ENCODE measurements around the gene UBE2M. TPM values are rescaled to one million over a fixed set of nuclear protein-coding genes. Genes with fewer than 3 reads are reported as not detected.

The UBE2M gene
- polyA plus RNA-seq, 2 of the 4 experiments (the other 2 are of a cell fraction), result 139 to 190 TPM

- ChIA-PET POLR2A (interaction anchor here (0.5 to 5.7 kb wide), 18 partner anchors 8 to 214 kb away, joined by 3 to 184 read pairs (median 9); partner anchors contain the start of genes CHMP2A, ERVK3-1, MZF1 and SLC27A5), CTCF (interaction anchor here (0.7 to 8.6 kb wide), 46 partner anchors 10 to 1115 kb away, joined by 3 to 222 read pairs (median 8); partner anchors contain the start of genes CHMP2A, SLC27A5, TRIM28 and ZNF446)
- Histone ChIP-seq H3K4me3 (peak overlapping the region; percentile 65), H3K27ac (peak overlapping the region; percentile 86 to 92), H3K9me3 (no peaks in the 10 kb centered on the region), H3K4me2 (peak overlapping the region; percentile 98), H3K4me1 (peaks cover 20% of the 10 kb centered on the region)
- DNase-seq (ENCODE audit: low read depth in 1 of 2, low spot score in 1 of 2) (peak; percentile 85 to 91), ATAC-seq (peak; percentile 62 to 74), FAIRE-seq (no peak)
- WGBS (ENCODE audit: missing lambda C conversion rate), result 1% methylated on average over 14 of the region's 14 CpGs
- TF ChIP-seq RAD21 (conservative IDR thresholded peaks at IDR 0.05 in 1 of 2, IDR thresholded peaks at IDR 0.05 in 1 of 2) (peak in 1 of 2 experiments; percentile 37; a peak in 1 of 5 replicates), FOXS1 (CRISPR knock-in tag; IDR thresholded peaks at IDR 0.05) (no peak)
Observed at GRCh38 chr19:58519087-58519354, 39.4 kb downstream of the UBE2M start.

DNA sequence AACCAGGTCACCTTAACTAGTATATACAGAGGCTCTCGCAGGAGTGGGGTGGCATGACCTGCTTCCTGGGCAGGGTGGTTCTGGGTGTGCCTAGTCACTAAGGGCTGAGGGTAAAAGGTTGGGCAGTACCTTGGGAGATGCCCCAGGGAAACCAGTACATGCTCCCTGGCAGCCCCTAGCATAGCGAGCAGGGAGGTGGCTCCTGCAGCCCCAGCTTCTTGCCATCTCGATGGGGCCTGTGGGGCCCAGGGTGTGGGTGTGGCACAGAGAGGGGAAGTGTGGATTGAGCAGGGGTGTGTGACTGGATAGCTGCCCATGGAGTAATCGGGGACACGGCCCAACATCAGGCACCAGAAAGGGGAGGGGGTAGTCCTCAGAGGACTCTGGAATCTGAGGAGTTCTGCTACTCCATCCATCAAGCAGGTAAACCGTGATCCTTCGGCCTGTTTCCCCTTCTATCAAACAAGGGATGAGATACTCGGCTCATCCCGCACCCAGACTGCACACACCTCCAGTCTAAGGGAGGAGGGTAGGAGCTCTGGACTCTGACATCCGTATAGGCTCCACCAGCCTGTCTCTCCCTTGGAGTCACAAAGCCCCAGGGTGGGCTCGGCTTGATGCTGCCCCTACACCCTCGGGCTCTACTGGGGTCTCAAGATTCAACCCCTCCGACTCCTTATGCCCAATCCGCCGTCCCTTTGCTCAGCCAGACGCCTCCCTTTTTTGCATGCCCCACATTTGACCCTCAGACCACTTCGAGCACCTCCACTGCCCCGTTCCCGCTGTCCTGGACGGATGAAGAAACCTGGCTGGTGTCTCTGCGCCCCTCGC lies 39.9 kb downstream of the UBE2M start:
- WGBS (ENCODE audit: missing lambda C conversion rate), result 14% methylated on average over 22 of the region's 22 CpGs
- H3K9me3 ChIP-seq, result no peaks in the 10 kb centered on the region
- ChIA-PET POLR2A (interaction anchor here (0.5 to 5.7 kb wide), 15 partner anchors 13 to 213 kb away, joined by 3 to 184 read pairs (median 9); partner anchors contain the start of genes CHMP2A, ERVK3-1, MZF1 and TRIM28), CTCF (interaction anchor here (0.7 to 8.6 kb wide), 46 partner anchors 11 to 1115 kb away, joined by 3 to 222 read pairs (median 8); partner anchors contain the start of genes CHMP2A, SLC27A5, TRIM28 and ZNF446)
- FAIRE-seq, result no peak
- H3K4me2 ChIP-seq, result peak overlapping the region; percentile 98
- TF ChIP-seq FOSB (CRISPR knock-in tag; IDR thresholded peaks at IDR 0.05), result no peak
- TF ChIP-seq HDAC2 (IDR thresholded peaks at IDR 0.05), result no peak
- TF ChIP-seq NFE2L2 (conservative IDR thresholded peaks at IDR 0.05; ENCODE audit: low read length), result no peak
- TF ChIP-seq SMC3 (IDR thresholded peaks at IDR 0.05), result no peak
- peak overlapping the region; percentile 86 to 92 for H3K27ac ChIP-seq
- ATAC-seq, result no peak
- no peak for DNase-seq (ENCODE audit: low read depth in 1 of 2, low spot score in 1 of 2)
- peak overlapping the region; percentile 65 for H3K4me3 ChIP-seq
- H3K4me1 ChIP-seq, result peaks cover 20% of the 10 kb centered on the region

DNA sequence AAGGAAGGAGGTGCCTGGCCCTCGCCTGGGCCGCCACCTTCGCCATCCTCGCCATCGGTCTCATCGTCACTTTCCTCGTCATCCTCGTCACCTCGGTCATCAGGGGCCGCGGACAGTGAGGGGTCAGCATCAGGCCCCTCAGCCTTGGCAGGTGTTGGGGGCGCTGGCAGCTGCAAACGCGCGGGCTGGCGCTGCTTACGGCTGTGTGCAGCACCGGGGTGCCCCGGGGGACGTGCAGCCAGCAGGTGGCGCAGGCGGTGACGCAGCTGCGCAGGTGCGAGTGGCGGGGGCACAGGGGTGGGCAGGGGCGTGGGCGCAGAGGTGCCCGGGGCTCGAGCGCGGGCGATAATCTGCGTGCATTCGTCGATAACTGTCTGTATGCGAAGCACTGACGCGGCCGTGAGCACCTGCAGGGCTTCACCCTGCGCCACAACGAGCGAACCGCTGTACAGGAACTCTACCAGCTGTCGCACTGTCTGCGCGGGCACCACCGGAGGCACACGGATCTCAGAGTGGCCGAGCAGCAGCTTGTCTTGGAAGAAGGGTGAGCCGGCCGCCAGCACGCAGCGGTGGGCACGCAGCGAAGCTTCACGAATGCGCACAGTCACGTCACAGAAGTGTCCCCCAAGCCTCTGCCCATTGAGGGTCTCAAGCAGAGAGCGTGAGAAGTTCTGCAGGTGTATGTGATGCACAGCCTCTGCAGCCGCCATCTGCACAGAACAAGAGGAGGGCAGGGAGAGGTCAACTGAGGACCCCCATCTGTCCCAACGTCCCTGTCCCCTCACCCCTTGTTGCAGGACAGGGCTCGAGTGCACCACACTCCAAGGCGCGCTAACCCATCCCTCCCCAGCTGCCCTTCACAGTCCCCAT lies 41.2 kb downstream of the UBE2M start:
- ATAC-seq (no peak), DNase-seq (ENCODE audit: low read depth in 1 of 2, low spot score in 1 of 2) (no peak), FAIRE-seq (no peak)
- TF ChIP-seq POLR2A (IDR thresholded peaks at IDR 0.05; ENCODE audit: low read length), result no peak
- TF ChIP-seq, protein P1, sequence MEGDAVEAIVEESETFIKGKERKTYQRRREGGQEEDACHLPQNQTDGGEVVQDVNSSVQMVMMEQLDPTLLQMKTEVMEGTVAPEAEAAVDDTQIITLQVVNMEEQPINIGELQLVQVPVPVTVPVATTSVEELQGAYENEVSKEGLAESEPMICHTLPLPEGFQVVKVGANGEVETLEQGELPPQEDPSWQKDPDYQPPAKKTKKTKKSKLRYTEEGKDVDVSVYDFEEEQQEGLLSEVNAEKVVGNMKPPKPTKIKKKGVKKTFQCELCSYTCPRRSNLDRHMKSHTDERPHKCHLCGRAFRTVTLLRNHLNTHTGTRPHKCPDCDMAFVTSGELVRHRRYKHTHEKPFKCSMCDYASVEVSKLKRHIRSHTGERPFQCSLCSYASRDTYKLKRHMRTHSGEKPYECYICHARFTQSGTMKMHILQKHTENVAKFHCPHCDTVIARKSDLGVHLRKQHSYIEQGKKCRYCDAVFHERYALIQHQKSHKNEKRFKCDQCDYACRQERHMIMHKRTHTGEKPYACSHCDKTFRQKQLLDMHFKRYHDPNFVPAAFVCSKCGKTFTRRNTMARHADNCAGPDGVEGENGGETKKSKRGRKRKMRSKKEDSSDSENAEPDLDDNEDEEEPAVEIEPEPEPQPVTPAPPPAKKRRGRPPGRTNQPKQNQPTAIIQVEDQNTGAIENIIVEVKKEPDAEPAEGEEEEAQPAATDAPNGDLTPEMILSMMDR (IDR thresholded peaks at IDR 0.05), result peak; percentile 14; the same call in 1 of the 3 replicates
- 96% methylated on average over 56 of the region's 65 CpGs for WGBS (ENCODE audit: missing lambda C conversion rate)
- Histone ChIP-seq H3K4me2 (peak overlapping the region; percentile 98; the same call in 2 of the 3 replicates), H3K27ac (peak overlapping the region in 1 of 2 experiments; percentile 92; a peak in 1 of 6 replicates), H3K4me3 (no peak overlapping the region), H3K9me3 (no peaks in the 10 kb centered on the region), H3K4me1 (peaks cover 20% of the 10 kb centered on the region)
- POLR2A ChIA-PET, result interaction anchor here (0.6 kb wide), 1 partner anchor 131 kb away, joined by 3 read pairs; no protein-coding TSS in a partner anchor
- CTCF ChIA-PET, result interaction anchor here (0.8 to 8.6 kb wide), 11 partner anchors 9 to 79 kb away, joined by 3 to 222 read pairs (median 8); partner anchors contain the start of genes CHMP2A, SLC27A5, TRIM28 and ZNF446

DNA sequence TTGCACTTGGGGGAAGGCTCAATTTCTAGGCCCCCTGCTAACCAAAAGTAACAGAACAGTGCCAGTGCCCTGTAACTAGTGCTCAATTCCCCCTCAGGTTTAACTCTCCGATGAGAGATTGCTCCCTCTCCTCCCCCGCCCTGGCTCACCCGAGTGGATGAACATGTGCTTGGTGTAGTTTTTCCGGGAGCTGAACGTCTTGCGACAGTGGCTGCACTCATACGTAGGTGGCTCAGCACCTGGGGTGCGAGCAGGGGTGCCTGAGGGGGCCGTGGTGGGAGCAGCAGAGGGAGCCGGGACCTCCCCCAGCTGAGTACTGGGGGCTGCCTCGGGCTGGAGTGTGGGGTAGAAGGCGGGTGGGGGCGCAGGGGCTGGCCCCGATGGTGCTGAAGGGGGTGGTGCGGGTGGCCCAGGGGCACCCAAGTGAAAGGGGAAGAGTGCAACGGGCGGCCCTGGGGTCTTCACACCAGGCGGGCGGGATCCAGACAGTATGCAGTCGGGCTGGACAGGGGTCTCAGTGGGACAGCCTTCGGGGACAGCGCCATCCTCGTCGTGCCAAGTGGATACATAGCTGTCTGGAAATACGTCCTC lies 42.1 kb downstream of the UBE2M start:
- no peaks in the 10 kb centered on the region for H3K9me3 ChIP-seq
- peaks cover 20% of the 10 kb centered on the region for H3K4me1 ChIP-seq
- no peak overlapping the region for H3K27ac ChIP-seq
- no peak for ATAC-seq
- H3K4me2 ChIP-seq, result no peak overlapping the region
- 92% methylated on average over 22 of the region's 25 CpGs for whole genome bisulfite sequencing (ENCODE audit: missing lambda C conversion rate)
- H3K4me3 ChIP-seq, result no peak overlapping the region
- no peak for FAIRE-seq
- ChIA-PET POLR2A (interaction anchor here (0.6 to 1.2 kb wide), 2 partner anchors 38 to 131 kb away, joined by 3 read pairs; partner anchors contain the start of gene CHMP2A), CTCF (interaction anchor here (0.8 to 8.6 kb wide), 7 partner anchors 8 to 65 kb away, joined by 3 to 222 read pairs (median 6); partner anchors contain the start of genes CHMP2A and TRIM28)
- DNase-seq (ENCODE audit: low read depth in 1 of 2, low spot score in 1 of 2), result no peak
- no peak for TF ChIP-seq HOXA7 (CRISPR knock-in tag; IDR thresholded peaks at IDR 0.05)
- TF ChIP-seq ATOH8 (CRISPR knock-in tag; IDR thresholded peaks at IDR 0.05; ENCODE audit: low read depth), result no peak
- TF ChIP-seq RAD21 (conservative IDR thresholded peaks at IDR 0.05 in 1 of 2, IDR thresholded peaks at IDR 0.05 in 1 of 2), result no peak
- TF ChIP-seq EP300 (IDR thresholded peaks at IDR 0.05), result no peak
- TF ChIP-seq, protein P2, sequence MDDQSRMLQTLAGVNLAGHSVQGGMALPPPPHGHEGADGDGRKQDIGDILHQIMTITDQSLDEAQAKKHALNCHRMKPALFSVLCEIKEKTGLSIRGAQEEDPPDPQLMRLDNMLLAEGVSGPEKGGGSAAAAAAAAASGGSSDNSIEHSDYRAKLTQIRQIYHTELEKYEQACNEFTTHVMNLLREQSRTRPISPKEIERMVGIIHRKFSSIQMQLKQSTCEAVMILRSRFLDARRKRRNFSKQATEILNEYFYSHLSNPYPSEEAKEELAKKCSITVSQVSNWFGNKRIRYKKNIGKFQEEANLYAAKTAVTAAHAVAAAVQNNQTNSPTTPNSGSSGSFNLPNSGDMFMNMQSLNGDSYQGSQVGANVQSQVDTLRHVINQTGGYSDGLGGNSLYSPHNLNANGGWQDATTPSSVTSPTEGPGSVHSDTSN (IDR thresholded peaks at IDR 0.05), result no peak
- TF ChIP-seq NFE2L2 (conservative IDR thresholded peaks at IDR 0.05; ENCODE audit: low read length), result no peak
- no peak for TF ChIP-seq REST (IDR thresholded peaks at IDR 0.05)
- TF ChIP-seq MAZ (IDR thresholded peaks at IDR 0.05; ENCODE audit: borderline replicate concordance, low read depth, low read length), result no peak
- TF ChIP-seq KDM1A (IDR thresholded peaks at IDR 0.05; ENCODE audit: low read depth), result no peak
- TF ChIP-seq KDM5A (IDR thresholded peaks at IDR 0.05), result no peak
